ENCODE results near the gene UMPS.

UMPS gene

GRCh38 chr3:124764746-124765145 is 34.5 kb downstream of the UMPS start:
- no peak for DNase-seq

GRCh38 chr3:124765197-124765840 is 35.1 kb downstream of the UMPS start:
- no peak for DNase-seq

DNA sequence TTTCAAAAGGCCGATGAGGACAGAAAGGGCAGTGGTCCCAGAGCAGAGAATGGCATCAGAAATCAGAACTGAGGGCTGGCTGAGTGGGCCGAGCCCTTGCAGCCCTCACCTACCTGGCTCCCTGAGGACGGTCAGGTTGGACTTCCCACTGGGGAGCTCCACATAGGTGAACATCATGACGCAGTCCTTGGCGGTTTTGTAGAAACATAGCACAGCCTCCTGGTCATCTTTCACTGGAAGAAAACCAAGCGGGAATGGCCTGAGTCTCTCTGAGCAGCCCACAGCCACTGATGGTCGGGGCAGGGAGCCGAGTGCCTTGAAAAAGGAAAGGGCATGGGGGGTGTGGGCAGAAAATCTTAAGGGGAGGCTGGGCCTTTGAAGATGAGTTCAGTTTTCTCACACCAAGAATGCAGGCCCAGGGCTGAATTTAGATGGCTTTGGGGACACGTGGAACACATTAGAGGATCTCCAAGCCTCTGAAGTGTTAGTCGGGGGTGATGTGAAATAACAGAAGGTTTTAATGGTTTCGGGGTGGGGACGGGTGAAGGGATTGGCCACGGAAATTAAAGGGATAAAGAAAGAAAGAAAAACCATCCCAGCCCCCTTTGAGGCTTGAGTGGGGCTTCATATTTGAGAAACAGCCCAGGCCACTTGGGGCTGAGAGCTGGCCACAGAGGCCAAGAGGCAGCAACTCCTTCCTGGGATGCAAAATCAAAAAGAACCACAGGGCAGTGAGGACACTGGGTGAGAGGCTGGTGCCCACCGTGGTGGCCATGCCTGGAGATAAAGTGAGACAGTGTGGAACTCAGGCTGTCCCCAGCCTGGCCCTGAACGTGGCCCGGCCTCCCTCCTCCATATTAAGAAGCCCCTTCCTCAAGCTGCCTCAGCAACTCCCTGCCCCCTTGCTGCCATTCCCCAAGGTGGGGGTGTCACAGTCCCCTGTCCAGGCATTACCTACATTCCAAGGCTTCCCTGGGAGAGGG is 36.2 kb downstream of the UMPS start:
- no peak for DNase-seq

- no peak for DNase-seq
Observed at GRCh38 chr3:124767264-124767663, 37.0 kb downstream of the UMPS start.

- DNase-seq = no peak
Observed at GRCh38 chr3:124767691-124768090, 37.4 kb downstream of the UMPS start.

GRCh38 chr3:124768812-124769211 is 38.6 kb downstream of the UMPS start:
- DNase-seq = peak; percentile 24

- no peak for DNase-seq
Observed at GRCh38 chr3:124769462-124769861, 39.2 kb downstream of the UMPS start.

DNA sequence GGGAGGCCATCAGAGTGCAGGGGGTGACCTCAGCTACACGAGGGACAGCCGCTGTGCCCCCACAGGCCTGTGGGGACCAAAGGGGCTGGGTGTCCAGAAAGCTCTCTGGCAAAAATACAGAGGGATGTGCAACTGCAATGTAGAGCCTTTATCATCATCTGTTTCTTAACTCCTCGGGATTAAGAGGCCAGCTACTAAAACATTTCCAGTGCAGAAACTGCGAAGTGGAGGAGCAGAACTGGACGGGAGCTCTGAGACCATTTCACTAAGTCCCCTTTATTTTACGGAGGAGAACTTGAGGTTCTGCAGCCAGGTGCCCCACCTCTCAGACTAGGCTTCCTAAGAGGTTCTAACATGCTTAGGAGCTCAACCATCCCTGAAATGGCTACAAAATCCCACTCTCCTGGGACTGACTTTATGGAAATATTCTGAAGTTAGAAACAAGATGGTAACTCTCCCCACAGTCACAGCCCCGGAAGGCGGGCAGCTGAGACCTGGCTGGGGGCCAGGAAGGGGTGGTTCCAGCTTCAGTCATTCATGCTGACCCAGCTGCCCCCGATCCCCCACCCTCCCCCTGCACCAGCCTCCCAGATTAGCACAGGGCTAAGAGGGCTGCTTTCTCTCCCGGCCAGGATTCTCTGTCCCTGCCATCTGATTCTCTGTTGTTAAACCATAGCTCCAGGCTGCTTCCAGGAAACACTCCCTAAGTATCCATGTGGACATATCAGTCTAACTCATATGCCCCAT is 40.3 kb downstream of the UMPS start:
- no peak for DNase-seq

- DNase-seq = no peak
Observed at GRCh38 chr3:124771083-124771445, 40.8 kb downstream of the UMPS start.

DNA sequence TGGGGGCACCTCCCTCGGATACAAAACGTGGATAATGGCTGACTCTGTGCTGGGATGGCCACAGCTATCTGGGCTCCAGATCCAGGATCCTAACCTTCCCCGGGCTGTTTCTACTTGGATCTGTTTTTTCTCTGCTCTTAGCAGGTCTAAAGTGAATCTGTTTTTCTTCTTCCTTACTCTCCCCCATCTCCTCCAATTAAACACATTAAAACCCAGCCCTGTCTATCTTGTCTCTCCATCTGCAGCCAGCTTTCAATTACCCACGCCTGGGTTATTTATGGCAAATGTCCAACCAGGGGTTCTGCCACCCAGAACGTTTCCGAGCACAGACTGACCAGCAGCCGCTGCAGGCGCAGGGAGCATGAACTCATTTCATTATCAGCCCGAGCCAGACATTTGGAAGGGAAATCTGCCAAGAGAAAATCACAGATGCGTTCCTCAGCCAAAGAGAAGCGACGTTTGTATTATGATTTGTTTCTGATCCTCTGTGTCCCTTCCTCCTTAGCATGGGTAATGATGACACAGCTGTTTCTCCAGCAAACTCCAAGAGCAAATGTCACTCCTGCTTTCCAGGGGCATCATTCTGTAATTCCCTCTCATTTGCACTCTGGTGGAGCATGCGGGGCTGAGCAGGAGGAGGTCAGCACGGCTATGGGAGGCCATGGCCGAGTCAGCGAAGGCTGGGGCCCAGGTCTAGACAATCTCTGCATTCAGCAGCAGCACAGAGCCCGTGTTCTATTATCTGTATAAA is 42.0 kb downstream of the UMPS start:
- peak; percentile 9 for DNase-seq

DNA sequence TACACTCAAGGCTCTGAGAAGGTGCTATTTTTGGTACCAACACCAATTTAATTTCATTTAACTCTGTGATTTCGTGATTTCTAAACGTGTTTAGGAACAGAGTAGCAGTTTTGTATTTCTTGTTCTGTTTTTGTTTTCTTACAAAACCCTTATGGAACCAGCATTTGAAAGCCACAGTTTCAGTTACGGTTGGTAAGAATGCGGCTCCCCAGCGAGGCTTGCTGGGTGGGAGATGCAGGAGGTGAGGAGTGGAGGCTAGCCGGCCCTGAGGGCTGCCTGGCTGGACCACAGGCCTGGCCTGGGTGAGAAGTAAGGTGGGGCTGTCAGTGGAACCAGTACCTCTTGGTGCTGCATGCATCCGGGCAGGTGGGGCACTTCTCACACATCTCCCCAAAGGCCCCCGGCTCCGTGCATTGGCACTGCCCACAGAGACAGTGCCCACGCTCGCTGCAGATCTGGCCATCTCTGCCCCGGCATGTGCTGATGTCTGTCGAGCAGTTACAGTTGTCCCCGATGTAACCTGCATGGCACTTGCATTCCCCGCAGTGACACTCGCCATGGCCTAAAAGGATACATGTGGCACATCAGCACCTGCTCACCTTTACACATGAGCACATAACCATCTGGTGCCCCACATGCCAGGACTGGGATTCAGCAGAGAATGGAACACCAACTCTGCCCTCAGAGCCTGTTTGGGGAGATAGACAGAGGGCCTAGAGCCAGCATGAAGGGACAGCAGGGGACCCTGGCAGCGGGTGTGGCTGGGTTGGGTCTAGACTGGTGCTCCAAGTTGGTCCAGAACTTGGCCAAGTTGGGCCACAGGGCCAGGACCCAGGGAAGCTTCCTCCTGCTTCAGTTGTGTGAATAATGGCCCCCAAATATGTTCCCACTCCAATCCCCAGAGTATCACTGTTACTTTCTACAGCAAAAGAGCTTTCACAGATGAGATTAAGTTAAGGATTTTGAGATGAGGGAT is 43.4 kb downstream of the UMPS start:
- no peak for DNase-seq

GRCh38 chr3:124774327-124774718 is 44.1 kb downstream of the UMPS start:
- DNase-seq = no peak

GRCh38 chr3:124774841-124775402 is 44.7 kb downstream of the UMPS start:
- no peak for DNase-seq

DNA sequence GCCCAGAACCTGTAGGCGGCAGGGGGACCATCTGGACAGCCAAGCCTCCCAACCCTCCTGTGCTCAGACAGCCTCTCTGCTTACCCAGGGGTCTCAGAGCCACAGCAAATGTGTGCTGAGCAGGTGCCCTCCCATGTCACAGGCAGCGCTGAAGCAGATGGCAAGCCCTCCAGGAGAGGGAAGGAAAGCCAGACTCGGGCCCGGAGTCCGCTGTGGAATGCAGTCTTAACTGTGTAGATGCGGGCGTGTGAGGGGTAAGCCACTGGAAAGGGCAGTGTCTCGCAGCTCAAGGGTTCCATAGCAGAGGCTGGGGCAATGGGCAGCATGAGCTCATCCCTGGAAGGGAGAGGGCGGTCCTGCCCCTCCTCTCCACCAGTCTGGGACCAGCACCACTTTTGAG is 45.6 kb downstream of the UMPS start:
- no peak for DNase-seq

GRCh38 chr3:124776856-124777255 is 46.6 kb downstream of the UMPS start:
- no peak for DNase-seq

- DNase-seq = no peak
Observed at GRCh38 chr3:124777762-124778470, 47.7 kb downstream of the UMPS start.

GRCh38 chr3:124779116-124779515 is 48.9 kb downstream of the UMPS start:
- DNase-seq = no peak

GRCh38 chr3:124779751-124780191 is 49.5 kb downstream of the UMPS start:
- DNase-seq = no peak

GRCh38 chr3:124780356-124780755 is 50.1 kb downstream of the UMPS start:
- DNase-seq = no peak

GRCh38 chr3:124780761-124781475 is 50.7 kb downstream of the UMPS start:
- peak; percentile 15 for DNase-seq

Data from suppressor macrophage treated with lipopolysaccharide for 4 hours (primary cell).